GM12892 (cell line): ENCODE measurements around the gene ELANE.
A peak's percentile ranks its signal among the peaks of the same experiment; 100 is the strongest.

ENCODE experiments used
- POLR2A ChIP-seq: IDR thresholded peaks from 2 replicates; pipeline ENCODE4 v1.6.1; 2011; ENCODE audit warnings: low read depth, low read length, control low read depth
- POLR2AphosphoS5 ChIP-seq: IDR thresholded peaks from 2 replicates; pipeline ENCODE4 v1.6.1; 2011; ENCODE audit warnings: low read depth, low read length, control low read depth

- TF ChIP-seq POLR2AphosphoS5 (peak; percentile 54), POLR2A (0 out of 2 replicates have a peak, but pooled peaks have one; percentile 48)
These were observed 44.3 kb upstream of the ELANE start for GRCh38 chr19:807627-808422.
